ENCODE data around the gene TRIM54. TPM values are rescaled to one million over a fixed set of nuclear protein-coding genes. Genes with fewer than 3 reads are reported as not detected.

TRIM54 gene
- total and polyA plus RNA-seq, 9 of the 15 experiments (the other 6 are each of a cell fraction or from before 2014, with no cell fraction given): not detected

DNA sequence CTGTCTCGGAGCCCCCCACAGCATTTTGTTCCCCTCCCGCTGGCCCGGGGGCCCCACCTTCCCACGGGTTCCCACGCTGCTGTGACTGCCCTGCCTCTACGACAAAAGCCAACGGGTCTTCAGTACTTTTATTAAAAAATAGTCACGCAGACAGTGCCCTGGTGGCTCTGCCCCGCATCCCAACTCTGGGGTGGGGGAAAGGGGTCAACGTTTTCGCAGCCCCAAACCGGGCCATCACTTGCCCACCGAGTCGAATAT, 25.0 kb downstream of the TRIM54 start:
- no peak for DNase-seq (ENCODE audit: extremely low read depth in 1 of 4, low spot score in 3 of 4)
- ATAC-seq: no peak
- in situ Hi-C loops (cut with MboI) (no loop called here), intact Hi-C loops (cut with micrococcal nuclease) (no loop called here)
- Histone ChIP-seq H3K4me1 (replicated peaks in 1 of 2; ENCODE audit: control insufficient read depth in 2 of 2, insufficient read depth in 2 of 2, low read length in 2 of 2) (peaks cover 0 to 8% of the 10 kb centered on the region in 2 experiments; a peak in 2 of 5 replicates), H3K79me2 (ENCODE audit: control insufficient read depth, insufficient read depth, low read length) (no peaks in the 10 kb centered on the region), H3K4me2 (ENCODE audit: insufficient read depth, low read length) (no peak overlapping the region), H3K9ac (ENCODE audit: insufficient read depth in 1 of 2, low read depth in 2 of 2, low read length in 2 of 2) (no peak overlapping the region), H3K4me3 (no peak overlapping the region), H3K9me1 (ENCODE audit: control insufficient read depth, insufficient read depth, low read length) (no peaks in the 10 kb centered on the region), H2AFZ (ENCODE audit: low read depth, low read length) (no peak overlapping the region), H3K27ac (ENCODE audit: extremely low read depth, low read depth, low read length) (no peak overlapping the region), H3K36me3 (ENCODE audit: control insufficient read depth, insufficient read depth, low read length) (peaks cover 20% of the 10 kb centered on the region; the same call in 2 of the 3 replicates), H3K9me3 (replicated peaks; ENCODE audit: control insufficient read depth, insufficient read depth, low read depth, low read length) (no peaks in the 10 kb centered on the region), H3K27me3 (ENCODE audit: control insufficient read depth in 2 of 2, insufficient read depth in 2 of 2, low read length in 2 of 2) (no peaks in the 10 kb centered on the region), H4K20me1 (replicated peaks; ENCODE audit: control insufficient read depth, insufficient read depth, low read length) (no peaks in the 10 kb centered on the region)
- CTCF ChIA-PET (ENCODE audit: low intra/inter-chr PET ratio): no interaction called here
- TF ChIP-seq RFX5 (IDR thresholded peaks at IDR 0.05; ENCODE audit: low read depth, low read length) (no peak), EGR1 (conservative IDR thresholded peaks at IDR 0.05) (no peak), RBM14 (IDR thresholded peaks at IDR 0.05; ENCODE audit: borderline replicate concordance, insufficient read depth, low read depth, low read length) (no peak), PCBP2 (IDR thresholded peaks at IDR 0.05; ENCODE audit: low read depth, low read length, poor library complexity, severe bottlenecking) (no peak), ZNF165 (CRISPR knock-in tag; IDR thresholded peaks at IDR 0.05; ENCODE audit: borderline replicate concordance) (no peak), ZNF217 (CRISPR knock-in tag; IDR thresholded peaks at IDR 0.05) (no peak), GATAD2A (IDR thresholded peaks at IDR 0.05) (no peak), SMAD3 (CRISPR knock-in tag; conservative IDR thresholded peaks at IDR 0.05) (no peak)
- TF ChIP-seq, protein P1, sequence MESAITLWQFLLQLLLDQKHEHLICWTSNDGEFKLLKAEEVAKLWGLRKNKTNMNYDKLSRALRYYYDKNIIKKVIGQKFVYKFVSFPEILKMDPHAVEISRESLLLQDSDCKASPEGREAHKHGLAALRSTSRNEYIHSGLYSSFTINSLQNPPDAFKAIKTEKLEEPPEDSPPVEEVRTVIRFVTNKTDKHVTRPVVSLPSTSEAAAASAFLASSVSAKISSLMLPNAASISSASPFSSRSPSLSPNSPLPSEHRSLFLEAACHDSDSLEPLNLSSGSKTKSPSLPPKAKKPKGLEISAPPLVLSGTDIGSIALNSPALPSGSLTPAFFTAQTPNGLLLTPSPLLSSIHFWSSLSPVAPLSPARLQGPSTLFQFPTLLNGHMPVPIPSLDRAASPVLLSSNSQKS (CRISPR knock-in tag; IDR thresholded peaks at IDR 0.05): no peak
- TF ChIP-seq, protein P2, sequence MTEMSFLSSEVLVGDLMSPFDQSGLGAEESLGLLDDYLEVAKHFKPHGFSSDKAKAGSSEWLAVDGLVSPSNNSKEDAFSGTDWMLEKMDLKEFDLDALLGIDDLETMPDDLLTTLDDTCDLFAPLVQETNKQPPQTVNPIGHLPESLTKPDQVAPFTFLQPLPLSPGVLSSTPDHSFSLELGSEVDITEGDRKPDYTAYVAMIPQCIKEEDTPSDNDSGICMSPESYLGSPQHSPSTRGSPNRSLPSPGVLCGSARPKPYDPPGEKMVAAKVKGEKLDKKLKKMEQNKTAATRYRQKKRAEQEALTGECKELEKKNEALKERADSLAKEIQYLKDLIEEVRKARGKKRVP (CRISPR knock-in tag; IDR thresholded peaks at IDR 0.05): no peak
- BruUV-seq (replicated peaks): no TSS peak
- POLR2A ChIA-PET: no interaction called here
- no peak for FAIRE-seq
- WGBS (ENCODE audit: insufficient coverage, low coverage, missing lambda C conversion rate): 98% methylated on average over 11 of the region's 14 CpGs
